Measurements from ENCODE around the gene FOLR3.
"Not testable (repeated sequence)": the region's sequence is repeated elsewhere in the genome, so short reads cannot be mapped to it uniquely, and the experiment has no call there.

FOLR3 gene

DNA sequence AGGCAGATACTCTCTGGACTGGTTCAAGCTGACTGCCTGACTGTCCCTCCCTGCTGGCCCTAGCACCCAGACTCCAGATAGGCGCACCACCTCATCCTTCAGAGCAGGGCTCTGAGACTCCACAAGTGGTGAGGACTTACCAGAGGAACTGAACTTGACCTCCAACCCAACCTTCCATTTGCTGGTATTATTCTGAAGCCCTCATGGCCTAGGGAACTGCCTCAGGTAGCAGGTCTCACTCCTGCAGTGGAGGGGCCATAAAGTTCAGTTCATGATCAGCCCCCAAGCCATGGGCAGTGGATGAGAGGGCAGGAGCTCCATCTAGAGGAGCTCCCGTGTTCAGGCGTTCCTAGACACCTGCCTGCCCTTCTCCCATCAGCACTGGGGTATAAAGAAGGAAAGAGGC, 46.0 kb downstream of the FOLR3 start:
- H3K9me2 ChIP-seq (replicated peaks; ENCODE audit: low read depth, low read length); H3K79me2 ChIP-seq (ENCODE audit: insufficient read depth, low read length); H2AFZ ChIP-seq (ENCODE audit: low read length); H3K9me3 ChIP-seq (ENCODE audit: insufficient read depth, low read depth, low read length); H3K27me3 ChIP-seq (ENCODE audit: insufficient read depth, low read length, poor library complexity, severe bottlenecking); H3K4me3 ChIP-seq (ENCODE audit: low read length, poor library complexity, severe bottlenecking); H3K9ac ChIP-seq (ENCODE audit: low read depth, low read length, poor library complexity, severe bottlenecking); H3F3A ChIP-seq (ENCODE audit: low read depth); H3K4me1 ChIP-seq (ENCODE audit: insufficient read depth, low read length, poor library complexity, severe bottlenecking); H3K4me2 ChIP-seq (ENCODE audit: low read depth, low read length, poor library complexity, severe bottlenecking); H3K36me3 ChIP-seq (ENCODE audit: insufficient read depth, low read length); H4K20me1 ChIP-seq (ENCODE audit: insufficient read depth, low read length, poor library complexity, severe bottlenecking): not testable (repeated sequence)
- TF ChIP-seq CTCF (conservative IDR thresholded peaks at IDR 0.05; ENCODE audit: low read length), result peak; percentile 40

DNA sequence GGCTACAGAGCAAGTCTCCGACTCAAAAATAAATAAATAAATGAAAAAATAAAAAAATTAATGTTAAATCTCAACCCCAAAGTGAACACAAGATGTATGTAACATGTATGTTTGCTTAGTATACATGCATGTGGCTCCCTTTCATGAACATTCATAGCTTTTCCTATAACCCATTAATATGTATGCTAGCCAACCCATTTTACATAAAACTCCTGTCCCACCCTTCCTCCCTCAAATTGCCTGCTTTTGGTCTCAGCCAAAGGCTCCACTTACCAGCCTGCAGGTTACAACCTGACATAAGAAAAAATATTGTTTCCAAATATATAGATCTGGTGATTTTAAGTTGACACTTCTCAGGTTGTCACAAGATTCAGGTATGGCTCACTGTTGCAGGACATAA, 52.7 kb downstream of the FOLR3 start:
- H3K4me2 ChIP-seq (ENCODE audit: low read depth, low read length, poor library complexity, severe bottlenecking), result no peak overlapping the region
- H3K79me2 ChIP-seq (ENCODE audit: insufficient read depth, low read length), result no peaks in the 10 kb centered on the region
- no peaks in the 10 kb centered on the region for H3K9me3 ChIP-seq (ENCODE audit: insufficient read depth, low read depth, low read length)
- no peaks in the 10 kb centered on the region for H4K20me1 ChIP-seq (ENCODE audit: insufficient read depth, low read length, poor library complexity, severe bottlenecking)
- no peaks in the 10 kb centered on the region for H3K27me3 ChIP-seq (ENCODE audit: insufficient read depth, low read length, poor library complexity, severe bottlenecking)
- H2AFZ ChIP-seq (ENCODE audit: low read length), result no peak overlapping the region
- H3K36me3 ChIP-seq (ENCODE audit: insufficient read depth, low read length), result no peaks in the 10 kb centered on the region
- no peak overlapping the region for H3K9ac ChIP-seq (ENCODE audit: low read depth, low read length, poor library complexity, severe bottlenecking)
- H3K4me3 ChIP-seq (ENCODE audit: low read length, poor library complexity, severe bottlenecking), result no peak overlapping the region
- no peaks in the 10 kb centered on the region for H3K9me2 ChIP-seq (replicated peaks; ENCODE audit: low read depth, low read length)
- no peaks in the 10 kb centered on the region for H3K4me1 ChIP-seq (ENCODE audit: insufficient read depth, low read length, poor library complexity, severe bottlenecking)
- TF ChIP-seq CTCF (conservative IDR thresholded peaks at IDR 0.05; ENCODE audit: low read length), result no peak
- no peak for TF ChIP-seq EZH2phosphoT487 (IDR thresholded peaks at IDR 0.05; ENCODE audit: borderline replicate concordance)
- no peaks in the 10 kb centered on the region for H3F3A ChIP-seq (ENCODE audit: low read depth)

Measured in Loucy (cell line).